Epithelial cell of esophagus (primary cell): ENCODE results near the gene DGCR6L.
"Not testable (repeated sequence)": the region's sequence is repeated elsewhere in the genome, so short reads cannot be mapped to it uniquely, and the experiment has no call there.

Experiments used
- DNase-seq: peaks from one replicate; pipeline ENCODE4 v3.0.0; 2010; ENCODE audit warnings: low read depth
- H3K4me3 ChIP-seq: 2 replicates; pipeline ENCODE4 v1.5.1; 2011; ENCODE audit warnings: mild to moderate bottlenecking, low read length, control low read depth
- TF ChIP-seq, protein P1 (sequence below): IDR thresholded peaks from 2 replicates; pipeline ENCODE4 v1.5.1; 2011; ENCODE audit warnings: low read depth, mild to moderate bottlenecking, low read length, control low read depth, inconsistent platforms; ENCODE audit not compliant: insufficient read depth; ENCODE audit errors: missing control alignments

The DGCR6L gene

DNA sequence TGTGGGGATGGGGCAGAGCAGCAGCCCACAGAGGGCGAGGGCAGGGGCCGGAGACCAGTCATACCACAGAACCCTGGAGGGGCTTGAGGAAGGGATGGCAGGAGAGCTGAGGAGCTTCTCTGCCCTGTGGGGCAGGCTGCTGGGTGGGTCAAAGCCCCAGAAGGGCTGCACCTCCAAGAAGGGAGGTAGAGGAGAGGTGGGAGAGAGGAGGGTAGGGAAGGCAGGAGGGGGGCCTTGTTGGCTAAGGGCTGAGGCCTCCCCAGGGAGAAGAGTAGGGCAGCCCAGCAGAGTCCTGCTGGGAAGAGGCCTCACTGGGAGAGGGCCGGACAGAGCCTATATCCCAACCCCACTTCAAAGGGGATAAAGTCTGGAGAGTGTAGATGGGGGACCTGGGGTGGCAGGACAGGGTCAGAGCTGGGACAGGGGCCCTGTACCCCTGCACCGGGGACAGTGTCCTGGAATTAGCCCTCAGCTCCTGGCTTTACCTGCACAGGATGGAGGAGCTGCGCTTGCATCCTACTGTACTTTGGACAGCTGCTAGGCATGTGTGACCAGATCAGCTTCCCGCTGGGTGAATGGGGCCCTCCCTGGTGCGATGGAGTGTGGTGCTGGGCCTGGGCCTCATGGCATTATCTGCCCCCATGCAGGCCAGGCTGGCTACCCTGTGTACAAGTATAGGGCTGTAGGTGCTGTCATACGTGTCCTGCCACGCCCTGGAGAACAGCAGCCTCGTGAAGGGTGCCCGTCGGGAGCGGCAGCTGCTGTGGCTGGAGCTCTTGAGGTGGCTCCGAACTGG lies 7.3 kb downstream of the DGCR6L start:
- TF ChIP-seq, protein P1, sequence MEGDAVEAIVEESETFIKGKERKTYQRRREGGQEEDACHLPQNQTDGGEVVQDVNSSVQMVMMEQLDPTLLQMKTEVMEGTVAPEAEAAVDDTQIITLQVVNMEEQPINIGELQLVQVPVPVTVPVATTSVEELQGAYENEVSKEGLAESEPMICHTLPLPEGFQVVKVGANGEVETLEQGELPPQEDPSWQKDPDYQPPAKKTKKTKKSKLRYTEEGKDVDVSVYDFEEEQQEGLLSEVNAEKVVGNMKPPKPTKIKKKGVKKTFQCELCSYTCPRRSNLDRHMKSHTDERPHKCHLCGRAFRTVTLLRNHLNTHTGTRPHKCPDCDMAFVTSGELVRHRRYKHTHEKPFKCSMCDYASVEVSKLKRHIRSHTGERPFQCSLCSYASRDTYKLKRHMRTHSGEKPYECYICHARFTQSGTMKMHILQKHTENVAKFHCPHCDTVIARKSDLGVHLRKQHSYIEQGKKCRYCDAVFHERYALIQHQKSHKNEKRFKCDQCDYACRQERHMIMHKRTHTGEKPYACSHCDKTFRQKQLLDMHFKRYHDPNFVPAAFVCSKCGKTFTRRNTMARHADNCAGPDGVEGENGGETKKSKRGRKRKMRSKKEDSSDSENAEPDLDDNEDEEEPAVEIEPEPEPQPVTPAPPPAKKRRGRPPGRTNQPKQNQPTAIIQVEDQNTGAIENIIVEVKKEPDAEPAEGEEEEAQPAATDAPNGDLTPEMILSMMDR, result no peak
- H3K4me3 ChIP-seq, result no peak overlapping the region
- DNase-seq, result no peak

DNA sequence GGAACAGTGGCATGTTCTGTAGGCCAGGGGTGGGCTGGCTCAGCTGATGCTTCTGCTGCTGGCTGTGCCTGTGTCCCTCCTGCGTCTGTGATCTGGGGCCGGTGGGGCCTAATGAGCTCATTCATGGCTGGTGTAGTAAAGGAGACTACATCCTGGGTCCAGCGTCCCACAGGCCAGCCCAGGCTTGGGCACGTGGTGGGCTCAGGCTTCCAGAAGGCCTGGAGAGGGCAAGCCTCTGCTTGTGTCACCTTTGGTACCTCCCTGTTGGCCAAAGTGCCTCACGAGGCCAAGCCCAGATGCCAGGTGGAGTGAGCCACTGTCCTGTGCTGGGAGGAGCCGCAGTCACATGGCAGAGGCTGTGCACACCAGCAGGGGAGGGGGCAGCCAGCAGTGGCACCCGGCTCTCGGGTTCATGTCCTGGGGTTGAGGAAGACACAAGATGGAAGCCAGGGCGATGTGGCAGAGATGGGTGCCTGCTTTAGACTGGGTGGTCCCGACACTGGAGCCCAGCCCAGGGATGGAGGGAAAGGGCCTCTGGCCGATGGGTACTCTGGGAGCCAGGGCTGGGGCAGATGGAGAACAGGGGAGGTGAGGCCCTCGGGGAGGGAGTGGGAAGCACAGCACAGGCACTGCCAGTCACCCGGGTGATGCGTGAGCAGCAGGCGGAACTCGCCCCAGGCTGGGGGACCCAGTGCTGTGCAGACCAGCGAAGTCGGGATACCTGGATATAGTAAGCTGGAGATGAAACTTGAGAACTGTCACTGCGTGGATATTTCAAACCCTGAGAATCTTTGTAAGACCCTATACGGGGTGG lies 8.4 kb downstream of the DGCR6L start:
- H3K4me3 ChIP-seq, DNase-seq: not testable (repeated sequence)

DNA sequence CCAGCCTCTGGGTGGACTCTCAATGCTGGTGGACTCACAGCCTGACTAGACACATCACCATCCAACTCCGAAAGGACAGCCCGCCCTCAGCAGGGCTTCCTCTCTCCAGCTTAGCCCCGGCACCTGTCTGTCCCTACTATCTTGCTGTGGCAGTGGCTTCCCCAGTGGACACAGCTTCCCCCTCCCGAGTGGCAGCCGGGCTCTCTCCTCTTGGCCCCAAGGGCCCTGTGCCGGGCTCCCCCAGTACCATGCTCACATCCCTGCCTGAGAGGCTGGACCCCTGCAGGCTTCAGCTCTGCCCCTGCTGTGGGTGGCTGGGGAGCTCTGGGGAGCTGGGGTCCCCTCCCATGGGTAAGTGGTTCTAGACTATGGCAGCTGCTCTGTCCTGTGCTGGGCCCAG lies 9.1 kb downstream of the DGCR6L start:
- not testable (repeated sequence) for DNase-seq, H3K4me3 ChIP-seq

DNA sequence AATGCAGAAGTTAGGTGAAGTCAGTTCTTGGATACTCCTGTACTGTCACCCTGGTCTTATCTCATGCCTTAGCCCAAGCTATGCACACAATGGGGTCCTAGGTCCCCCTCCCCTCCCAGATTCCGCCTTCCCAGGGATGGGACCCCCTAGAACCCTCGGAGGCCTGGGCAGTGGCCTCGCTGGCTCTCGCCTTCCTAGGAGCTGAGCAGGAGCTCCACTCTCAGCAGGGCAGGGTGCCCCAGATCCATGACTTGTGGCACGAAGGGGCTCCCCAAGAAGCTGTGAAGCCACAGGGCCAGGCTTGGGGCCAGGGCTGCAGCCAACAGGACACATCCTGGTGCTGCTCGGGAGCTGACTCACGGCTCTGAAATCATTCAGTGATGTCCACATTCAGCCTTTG lies 9.7 kb downstream of the DGCR6L start:
- DNase-seq, H3K4me3 ChIP-seq: not testable (repeated sequence)

DNA sequence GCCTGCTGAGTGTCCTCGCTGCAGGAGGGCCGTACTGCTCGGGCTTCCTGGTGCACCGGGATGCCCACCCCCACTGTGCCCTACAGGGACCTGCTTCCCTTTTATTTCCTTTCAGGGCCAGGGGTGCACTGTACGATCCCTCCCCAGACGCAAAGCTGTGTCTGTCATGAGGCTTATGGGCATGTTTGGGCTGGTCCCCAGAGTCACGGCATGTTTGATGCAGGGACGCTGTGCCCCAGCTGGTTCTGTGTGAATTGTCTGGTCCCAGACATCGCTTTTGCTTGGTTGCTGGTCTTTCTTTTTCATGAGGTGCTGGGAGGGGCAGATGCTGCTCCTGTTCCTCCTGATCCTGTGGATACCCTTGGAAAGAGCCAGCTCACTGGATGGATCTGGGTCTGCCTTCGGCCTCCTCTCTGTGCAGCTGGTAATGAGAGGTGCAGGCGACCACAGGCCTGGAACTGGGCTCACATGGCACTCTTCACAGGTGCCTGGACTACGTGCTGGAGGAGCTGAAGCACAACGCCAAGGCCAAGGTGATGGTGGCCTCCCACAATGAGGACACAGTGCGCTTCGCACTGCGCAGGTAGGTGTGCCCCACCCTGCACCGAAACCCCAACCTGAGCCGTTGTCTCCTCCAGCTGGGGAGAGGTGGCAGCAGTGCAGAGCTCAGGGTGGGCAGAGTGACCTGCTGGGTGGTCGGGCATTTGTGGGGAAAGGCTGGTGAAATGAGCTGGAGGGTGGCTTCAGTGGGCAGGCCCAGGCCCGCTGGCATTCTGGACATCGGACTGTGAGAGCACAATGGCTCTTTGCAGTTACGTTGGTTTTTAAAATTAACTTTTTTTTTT lies 10.8 kb downstream of the DGCR6L start:
- DNase-seq, result peak; percentile 73

DNA sequence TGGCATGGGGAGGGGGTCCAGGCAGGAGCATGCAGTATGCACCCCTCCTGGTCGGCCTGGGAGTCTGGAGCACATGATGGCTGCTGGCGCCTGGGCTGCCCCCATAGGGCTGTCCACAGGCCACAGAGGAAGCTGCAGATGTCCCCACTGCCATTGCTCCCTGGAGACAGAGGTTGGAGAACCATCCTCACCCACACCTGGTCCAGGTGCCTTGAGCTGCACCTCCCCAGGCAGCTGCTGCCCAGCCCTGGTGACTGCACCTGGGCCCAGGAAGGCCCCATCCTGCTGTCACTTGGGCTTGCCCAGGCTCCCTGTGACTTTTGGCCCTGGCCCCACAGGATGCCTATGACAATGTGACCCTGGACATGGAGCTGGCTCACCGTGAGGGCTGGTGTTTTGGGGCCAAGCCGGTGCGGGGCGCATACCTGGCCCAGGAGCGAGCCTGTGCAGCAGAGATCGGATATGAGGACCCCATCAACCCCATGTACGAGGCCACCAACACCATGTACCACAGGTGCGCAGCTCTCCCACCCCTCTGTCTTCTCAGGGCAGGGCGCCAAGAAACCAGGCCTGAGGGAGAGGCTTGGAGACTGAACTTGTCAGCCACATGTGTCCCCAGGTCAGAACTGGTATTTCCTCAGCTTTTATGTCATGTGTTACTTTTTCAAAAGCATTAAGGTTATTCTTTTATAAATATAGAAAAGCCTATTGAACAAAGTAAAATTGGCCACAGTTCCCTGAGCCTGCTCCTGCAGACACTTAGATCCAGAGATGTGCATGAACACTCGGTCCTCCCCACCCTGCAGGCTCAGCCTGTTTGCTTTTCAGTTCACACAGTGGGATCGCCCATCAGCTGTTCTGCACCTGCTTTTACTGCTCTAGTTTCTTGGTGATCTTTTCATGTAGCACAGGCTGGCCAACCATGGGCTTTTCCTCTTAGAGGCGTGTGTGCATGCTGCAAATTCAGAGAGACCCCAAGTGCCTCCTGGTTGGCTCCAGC lies 12.1 kb downstream of the DGCR6L start:
- not testable (repeated sequence) for DNase-seq, H3K4me3 ChIP-seq

More for the DNA sequence above, 10.8 kb downstream of the DGCR6L start:
- not testable (repeated sequence) for H3K4me3 ChIP-seq

DNA sequence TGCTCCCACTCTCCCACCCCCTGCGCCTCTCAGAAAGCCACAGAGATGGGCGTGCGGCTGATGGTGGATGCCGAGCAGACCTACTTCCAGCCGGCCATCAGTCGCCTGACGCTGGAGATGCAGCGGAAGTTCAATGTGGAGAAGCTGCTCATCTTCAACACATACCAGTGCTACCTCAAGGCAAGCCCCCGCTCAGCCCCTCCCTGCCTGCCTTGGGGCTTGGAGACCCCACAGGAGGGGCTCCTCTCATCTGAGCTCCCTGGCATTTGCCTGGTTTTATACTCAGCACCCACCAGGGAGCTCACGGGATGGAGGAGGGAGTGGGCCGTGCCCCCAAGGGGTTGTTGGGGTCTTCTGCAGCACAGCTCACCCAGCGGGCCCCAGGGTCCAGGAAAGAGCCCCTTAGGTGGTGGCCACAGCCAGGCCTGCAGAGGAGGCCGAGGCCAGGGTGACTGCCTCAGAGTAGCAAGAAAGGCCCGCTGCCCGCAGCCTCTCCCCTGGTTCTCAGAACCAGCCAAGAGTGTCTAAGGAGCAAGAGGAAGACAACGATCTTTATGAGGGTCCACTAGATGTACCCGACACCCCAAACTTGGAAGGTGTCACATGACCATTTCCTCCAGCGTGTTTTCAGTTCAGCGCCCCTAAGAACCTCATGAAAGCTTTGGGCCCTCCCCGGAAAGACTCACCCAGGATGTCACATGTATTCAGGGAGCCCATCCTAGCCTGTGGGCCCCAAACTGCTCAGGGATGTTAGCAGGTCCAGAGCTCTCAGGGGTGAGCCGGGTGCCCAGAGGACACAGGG lies 13.0 kb downstream of the DGCR6L start:
- DNase-seq, H3K4me3 ChIP-seq: not testable (repeated sequence)

DNA sequence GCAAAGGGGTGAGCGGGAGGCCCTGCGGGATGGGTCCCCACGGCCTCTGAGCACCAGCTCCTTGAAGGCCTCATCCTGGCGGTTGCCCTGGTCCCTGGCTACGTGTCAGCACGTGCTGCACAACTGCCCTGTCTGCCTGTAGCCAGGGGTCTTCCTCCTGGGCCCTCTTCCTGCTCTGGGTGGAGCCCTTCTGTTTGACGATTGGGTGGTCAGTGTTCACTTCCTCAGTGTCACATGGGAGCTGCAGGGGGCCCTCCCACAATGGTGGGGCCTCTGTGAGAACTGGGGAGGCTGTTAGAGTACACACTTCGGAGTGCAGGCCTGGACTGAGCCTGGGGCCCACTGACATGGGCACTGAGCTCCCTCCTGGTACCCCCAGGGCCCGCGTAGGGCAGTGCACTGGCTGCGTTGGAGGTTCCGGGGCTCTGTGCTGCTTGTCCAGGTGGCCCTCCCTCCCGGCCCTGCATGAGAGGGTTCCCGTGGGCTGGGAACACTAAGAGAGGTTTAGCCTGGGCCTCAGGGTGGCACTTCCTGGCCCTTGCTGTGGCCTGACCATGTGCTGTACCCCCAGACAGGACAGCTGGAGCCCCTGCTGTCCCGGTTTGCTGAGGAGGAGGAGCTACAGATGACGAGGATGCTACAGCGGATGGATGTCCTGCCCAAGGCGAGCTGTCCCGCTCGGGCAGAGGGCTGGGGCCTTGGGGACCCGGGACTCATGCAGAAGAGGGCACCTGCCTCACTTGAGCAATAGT lies 13.8 kb downstream of the DGCR6L start:
- no peak for DNase-seq
- TF ChIP-seq, protein P1, result no peak
- no peak overlapping the region for H3K4me3 ChIP-seq

DNA sequence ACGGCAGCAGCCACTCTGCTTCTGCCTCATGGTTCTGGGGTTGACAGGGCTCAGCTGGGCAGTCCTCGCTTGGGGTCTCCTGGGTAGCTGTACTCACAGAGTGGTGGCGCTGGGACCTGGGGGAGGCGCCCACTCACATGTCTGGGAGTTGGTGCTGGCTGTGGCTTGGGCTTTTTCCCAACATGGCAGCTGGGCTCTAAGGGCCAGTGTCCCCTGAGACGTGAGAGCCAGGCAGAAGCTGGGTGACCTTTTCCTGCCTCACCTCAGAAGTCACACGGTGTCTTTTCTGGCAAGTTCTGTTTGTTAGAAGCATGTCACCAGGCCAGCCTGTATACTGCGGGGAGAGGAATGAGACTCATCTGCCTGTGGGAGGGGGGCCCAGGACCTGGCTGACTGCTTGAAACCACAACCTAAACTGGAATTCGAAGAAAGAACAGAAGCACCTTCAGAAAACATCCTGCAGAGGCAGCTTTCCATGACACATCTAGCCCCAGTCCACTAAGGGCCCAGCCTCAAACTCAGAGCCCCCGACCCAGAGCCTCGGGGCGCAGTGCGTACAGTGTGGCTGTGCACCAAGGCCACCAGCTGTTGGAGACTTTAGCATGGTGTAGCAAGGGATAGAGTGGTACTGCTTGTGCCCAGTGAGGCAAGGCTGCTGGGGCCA lies 14.5 kb downstream of the DGCR6L start:
- not testable (repeated sequence) for DNase-seq, H3K4me3 ChIP-seq
